Measurements from ENCODE around the gene UPK1A.

- TF ChIP-seq HDGF (IDR thresholded peaks at IDR 0.05; ENCODE audit: borderline replicate concordance), result no peak
- TF ChIP-seq PKNOX1 (IDR thresholded peaks at IDR 0.05), result no peak
- no peak for TF ChIP-seq FOXA1 (IDR thresholded peaks at IDR 0.05)
- TF ChIP-seq BHLHE40 (IDR thresholded peaks at IDR 0.05; ENCODE audit: borderline replicate concordance), result no peak
- TF ChIP-seq SP1 (IDR thresholded peaks at IDR 0.05), result no peak
- no peak for TF ChIP-seq CTBP1 (IDR thresholded peaks at IDR 0.05; ENCODE audit: borderline replicate concordance)
- TF ChIP-seq L3MBTL2 (conservative IDR thresholded peaks at IDR 0.05), result no peak
- TF ChIP-seq FOXK2 (IDR thresholded peaks at IDR 0.05), result no peak
- no peak for TF ChIP-seq SUZ12 (IDR thresholded peaks at IDR 0.05)
- no peak for TF ChIP-seq ELF4 (IDR thresholded peaks at IDR 0.05)
- TF ChIP-seq NFRKB (IDR thresholded peaks at IDR 0.05), result no peak
- TF ChIP-seq ARNT (IDR thresholded peaks at IDR 0.05), result no peak
- TF ChIP-seq FOXM1 (IDR thresholded peaks at IDR 0.05; ENCODE audit: borderline replicate concordance), result no peak
These were observed 8.2 kb upstream of the UPK1A start for GRCh38 chr19:35657904-35658700.
